HG02759 (cell line): ENCODE measurements around the gene TBXAS1.

Source experiments
- ATAC-seq: cut with Tn5 transposase; IDR thresholded peaks from one replicate; pipeline ENCODE4 v1.9.1; 2021; ENCODE audit warnings: mild to moderate bottlenecking, moderate library complexity; ENCODE audit not compliant: unreplicated experiment

The TBXAS1 gene

GRCh38 chr7:140036224-140036962, 207.3 kb downstream of the TBXAS1 start:
- peak; percentile 82 for ATAC-seq

- ATAC-seq = no peak
Measured at GRCh38 chr7:140039066-140039465, 210.0 kb downstream of the TBXAS1 start.

GRCh38 chr7:140039896-140040295, 210.8 kb downstream of the TBXAS1 start:
- ATAC-seq = no peak

- ATAC-seq = no peak
Measured at GRCh38 chr7:140041659-140042385, 212.8 kb downstream of the TBXAS1 start.

- ATAC-seq = no peak
Measured at GRCh38 chr7:140042386-140042670, 213.3 kb downstream of the TBXAS1 start.

- no peak for ATAC-seq
Measured at GRCh38 chr7:140044251-140044650, 215.2 kb downstream of the TBXAS1 start.

GRCh38 chr7:140045697-140046096, 216.6 kb downstream of the TBXAS1 start:
- ATAC-seq = no peak

GRCh38 chr7:140047197-140047596, 218.1 kb downstream of the TBXAS1 start:
- no peak for ATAC-seq

GRCh38 chr7:140048138-140048537, 219.1 kb downstream of the TBXAS1 start:
- no peak for ATAC-seq

GRCh38 chr7:140048989-140049338, 219.9 kb downstream of the TBXAS1 start:
- no peak for ATAC-seq

- ATAC-seq = no peak
Measured at GRCh38 chr7:140049339-140050024, 220.4 kb downstream of the TBXAS1 start.

- ATAC-seq = no peak
Measured at GRCh38 chr7:140050100-140050499, 221.0 kb downstream of the TBXAS1 start.

GRCh38 chr7:140051820-140052219, 222.8 kb downstream of the TBXAS1 start:
- ATAC-seq = no peak

- ATAC-seq = peak; percentile 91
Measured at GRCh38 chr7:140053812-140054539, 224.9 kb downstream of the TBXAS1 start.

GRCh38 chr7:140054751-140055150, 225.7 kb downstream of the TBXAS1 start:
- no peak for ATAC-seq

- ATAC-seq = no peak
Measured at GRCh38 chr7:140055833-140056232, 226.8 kb downstream of the TBXAS1 start.

GRCh38 chr7:140056431-140057142, 227.5 kb downstream of the TBXAS1 start:
- no peak for ATAC-seq

- ATAC-seq = no peak
Measured at GRCh38 chr7:140057143-140057535, 228.1 kb downstream of the TBXAS1 start.

- no peak for ATAC-seq
Measured at GRCh38 chr7:140058517-140058916, 229.5 kb downstream of the TBXAS1 start.

GRCh38 chr7:140059273-140060242, 230.5 kb downstream of the TBXAS1 start:
- no peak for ATAC-seq
